ENCODE data around the gene C1orf53. TPM values are rescaled to one million over a fixed set of nuclear protein-coding genes. Genes with fewer than 3 reads are reported as not detected.
"Not testable (repeated sequence)": the region's sequence is repeated elsewhere in the genome, so short reads cannot be mapped to it uniquely, and the experiment has no call there.

C1orf53 gene
- total RNA-seq, 1 donor from 2014 or later: 2.6 TPM

- H3K4me1 Mint-ChIP-seq (ENCODE audit: unreplicated experiment): peaks cover 4% of the 10 kb centered on the region
Observed at GRCh38 chr1:197928849-197929336, 26.5 kb downstream of the C1orf53 start.

GRCh38 chr1:197933016-197933415 is 30.6 kb downstream of the C1orf53 start:
- no peak overlapping the region for H3K27ac Mint-ChIP-seq (ENCODE audit: unreplicated experiment)
- peaks cover 77% of the 10 kb centered on the region for H3K27me3 Mint-ChIP-seq (ENCODE audit: unreplicated experiment)
- no peak for TF ChIP-seq CTCF (IDR thresholded peaks at IDR 0.05)
- DNase-seq (ENCODE audit: extremely low spot score, unreplicated experiment): no peak
- H3K4me3 Mint-ChIP-seq (ENCODE audit: unreplicated experiment): no peak overlapping the region
- peaks cover 2% of the 10 kb centered on the region for H3K36me3 Mint-ChIP-seq (ENCODE audit: unreplicated experiment)
- H3K4me1 Mint-ChIP-seq (ENCODE audit: unreplicated experiment): peaks cover 4% of the 10 kb centered on the region
- no peaks in the 10 kb centered on the region for H3K9me3 Mint-ChIP-seq (ENCODE audit: unreplicated experiment)

More at GRCh38 chr1:197928849-197929336, 26.5 kb downstream of the C1orf53 start:
- no peak overlapping the region for H3K27ac Mint-ChIP-seq (ENCODE audit: unreplicated experiment)
- H3K36me3 Mint-ChIP-seq (ENCODE audit: unreplicated experiment): peaks cover 2% of the 10 kb centered on the region
- DNase-seq (ENCODE audit: extremely low spot score, unreplicated experiment): no peak
- H3K27me3 Mint-ChIP-seq (ENCODE audit: unreplicated experiment): peaks cover 91% of the 10 kb centered on the region
- H3K4me3 Mint-ChIP-seq (ENCODE audit: unreplicated experiment): peak overlapping the region; percentile 40
- no peaks in the 10 kb centered on the region for H3K9me3 Mint-ChIP-seq (ENCODE audit: unreplicated experiment)
- no peak for TF ChIP-seq CTCF (IDR thresholded peaks at IDR 0.05)

GRCh38 chr1:197933647-197934046 is 31.2 kb downstream of the C1orf53 start:
- H3K27me3 Mint-ChIP-seq (ENCODE audit: unreplicated experiment): peaks cover 75% of the 10 kb centered on the region
- H3K36me3 Mint-ChIP-seq (ENCODE audit: unreplicated experiment): peaks cover 1% of the 10 kb centered on the region
- no peak overlapping the region for H3K4me3 Mint-ChIP-seq (ENCODE audit: unreplicated experiment)
- H3K4me1 Mint-ChIP-seq (ENCODE audit: unreplicated experiment): peaks cover 4% of the 10 kb centered on the region
- no peaks in the 10 kb centered on the region for H3K9me3 Mint-ChIP-seq (ENCODE audit: unreplicated experiment)
- DNase-seq (ENCODE audit: extremely low spot score, unreplicated experiment): no peak
- no peak for TF ChIP-seq CTCF (IDR thresholded peaks at IDR 0.05)
- H3K27ac Mint-ChIP-seq (ENCODE audit: unreplicated experiment): no peak overlapping the region

GRCh38 chr1:197937381-197937780 is 35.0 kb downstream of the C1orf53 start:
- TF ChIP-seq CTCF (IDR thresholded peaks at IDR 0.05): no peak
- Mint-ChIP-seq H3K4me1 (ENCODE audit: unreplicated experiment) (peaks cover 2% of the 10 kb centered on the region), H3K9me3 (ENCODE audit: unreplicated experiment) (no peaks in the 10 kb centered on the region), H3K27ac (ENCODE audit: unreplicated experiment) (no peak overlapping the region), H3K27me3 (ENCODE audit: unreplicated experiment) (peaks cover 40% of the 10 kb centered on the region), H3K36me3 (ENCODE audit: unreplicated experiment) (no peaks in the 10 kb centered on the region), H3K4me3 (ENCODE audit: unreplicated experiment) (no peak overlapping the region)
- DNase-seq (ENCODE audit: extremely low spot score, unreplicated experiment): no peak

GRCh38 chr1:197937892-197938291 is 35.5 kb downstream of the C1orf53 start:
- Mint-ChIP-seq H3K4me3 (ENCODE audit: unreplicated experiment) (no peak overlapping the region), H3K27ac (ENCODE audit: unreplicated experiment) (no peak overlapping the region), H3K9me3 (ENCODE audit: unreplicated experiment) (no peaks in the 10 kb centered on the region), H3K4me1 (ENCODE audit: unreplicated experiment) (peaks cover 2% of the 10 kb centered on the region), H3K36me3 (ENCODE audit: unreplicated experiment) (no peaks in the 10 kb centered on the region), H3K27me3 (ENCODE audit: unreplicated experiment) (peaks cover 39% of the 10 kb centered on the region)
- TF ChIP-seq CTCF (IDR thresholded peaks at IDR 0.05): no peak
- no peak for DNase-seq (ENCODE audit: extremely low spot score, unreplicated experiment)

- H3K27me3 Mint-ChIP-seq (ENCODE audit: unreplicated experiment): peaks cover 27% of the 10 kb centered on the region
- not testable (repeated sequence) for H3K4me1 Mint-ChIP-seq (ENCODE audit: unreplicated experiment); H3K36me3 Mint-ChIP-seq (ENCODE audit: unreplicated experiment); H3K4me3 Mint-ChIP-seq (ENCODE audit: unreplicated experiment); H3K27ac Mint-ChIP-seq (ENCODE audit: unreplicated experiment); H3K9me3 Mint-ChIP-seq (ENCODE audit: unreplicated experiment); DNase-seq (ENCODE audit: extremely low spot score, unreplicated experiment)
Observed at GRCh38 chr1:197939159-197939980, 36.9 kb downstream of the C1orf53 start.

All from osteocyte (in vitro differentiated cells).